ENCODE data around the gene SH3BGR.

DNA sequence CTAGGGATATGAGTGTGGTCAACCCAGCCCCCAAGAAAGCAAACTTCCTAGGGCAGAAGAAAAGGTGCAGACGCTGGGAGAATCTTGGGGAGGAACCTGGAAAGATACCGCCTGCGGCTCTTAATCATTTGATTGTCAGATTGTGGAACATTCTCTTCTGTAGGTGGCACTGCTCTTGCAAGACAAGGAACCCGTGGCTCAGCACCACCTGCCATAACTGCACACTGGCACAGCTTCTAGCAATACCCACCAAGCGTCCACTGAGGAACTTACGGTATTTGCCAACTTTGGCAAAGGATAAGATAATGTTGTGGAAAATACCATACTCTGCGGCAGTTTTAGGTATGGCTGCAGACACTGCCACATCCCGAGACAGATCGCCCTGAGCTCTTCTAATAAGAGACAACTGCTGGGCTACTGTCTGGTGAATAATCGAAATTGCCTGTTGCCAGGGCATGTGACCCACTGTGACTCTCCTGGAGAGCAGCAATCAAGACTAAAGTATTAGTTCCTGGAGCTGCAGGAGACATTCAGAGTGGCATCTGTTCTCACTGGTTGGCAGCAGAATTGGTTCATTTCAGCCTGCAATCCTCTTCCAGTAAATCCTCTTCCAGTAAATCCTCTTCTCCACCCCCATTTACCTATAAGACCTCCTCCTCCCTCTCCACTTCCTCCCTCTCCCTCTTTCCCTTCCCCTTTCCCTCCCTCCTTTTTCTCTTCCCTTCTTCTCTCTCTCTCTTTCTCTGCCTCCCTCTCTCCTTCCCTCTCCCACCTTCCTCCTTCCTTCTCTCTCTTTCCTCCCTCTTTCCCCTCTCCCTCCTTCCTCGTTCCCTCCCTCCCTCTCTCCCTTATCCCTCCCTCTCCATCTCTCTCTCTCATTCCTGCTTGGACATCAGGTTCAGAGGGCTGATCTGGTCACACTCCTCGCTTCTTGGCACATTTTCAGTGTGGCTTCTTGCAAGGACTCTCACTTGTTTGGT, 111.3 kb downstream of the SH3BGR start:
- no peak for TF ChIP-seq POLR2A (IDR thresholded peaks at IDR 0.05; ENCODE audit: low read depth, low read length)
- TF ChIP-seq POLR2AphosphoS5 (IDR thresholded peaks at IDR 0.05; ENCODE audit: low read depth, low read length) = no peak
- TF ChIP-seq POU2F2 (IDR thresholded peaks at IDR 0.05; ENCODE audit: low read depth, low read length) = no peak
- no peak for TF ChIP-seq SPI1 (IDR thresholded peaks at IDR 0.05; ENCODE audit: low read depth, low read length)
